ENCODE measurements around the gene MXRA5. TPM values are rescaled to one million over a fixed set of nuclear protein-coding genes. Genes with fewer than 3 reads are reported as not detected.

MXRA5 gene
- total RNA-seq, 2 donors from 2014 or later, result 2.5 to 6.3 TPM

- intact Hi-C loops (cut with DNase I), result no loop called here
- no peak for DNase-seq (ENCODE audit: low spot score)
Measured at GRCh38 chrX:3262901-3263300, 83.6 kb downstream of the MXRA5 start.

All from posterior vena cava (tissue), 2 donors.